ES-I3 (cell line): ENCODE data around the gene HAGHL.

Experiments
- H3K36me3 ChIP-seq: 2 replicates; pipeline ENCODE4 v1.6.1; 2013; ENCODE audit warnings: mild to moderate bottlenecking, low read length, control low read depth, moderate library complexity; ENCODE audit not compliant: insufficient read depth
- H3K4me1 ChIP-seq: 2 replicates; pipeline ENCODE4 v1.6.1; 2013; ENCODE audit warnings: mild to moderate bottlenecking, control low read depth, low read length; ENCODE audit not compliant: insufficient read depth
- H3K9ac ChIP-seq: 2 replicates; pipeline ENCODE4 v1.6.1; 2013; ENCODE audit warnings: low read depth, mild to moderate bottlenecking, low read length, moderate library complexity
- H3K9me3 ChIP-seq: 2 replicates; pipeline ENCODE4 v1.6.1; 2013; ENCODE audit warnings: mild to moderate bottlenecking, low read length, moderate library complexity; ENCODE audit not compliant: control insufficient read depth, insufficient read depth

HAGHL gene

GRCh38 chr16:728131-728889, 1.4 kb downstream of the HAGHL start:
- H3K4me1 ChIP-seq, result no peaks in the 10 kb centered on the region; the same call in 1 of the 2 replicates

GRCh38 chr16:728890-729744, 2.2 kb downstream of the HAGHL start:
- Histone ChIP-seq H3K4me1 (no peaks in the 10 kb centered on the region; the same call in 1 of the 2 replicates), H3K36me3 (no peaks in the 10 kb centered on the region), H3K9me3 (no peaks in the 10 kb centered on the region), H3K9ac (peak overlapping the region; percentile 77; the same call in 1 of the 2 replicates)

More at GRCh38 chr16:728131-728889, 1.4 kb downstream of the HAGHL start:
- H3K9me3 ChIP-seq, result no peaks in the 10 kb centered on the region
- no peaks in the 10 kb centered on the region for H3K36me3 ChIP-seq
- H3K9ac ChIP-seq, result peak overlapping the region; percentile 77

GRCh38 chr16:729768-730665, 3.1 kb downstream of the HAGHL start:
- Histone ChIP-seq H3K9ac (no peak overlapping the region), H3K4me1 (no peaks in the 10 kb centered on the region; the same call in 1 of the 2 replicates), H3K36me3 (no peaks in the 10 kb centered on the region), H3K9me3 (no peaks in the 10 kb centered on the region)

GRCh38 chr16:730666-731509, 4.0 kb downstream of the HAGHL start:
- Histone ChIP-seq H3K9me3 (no peaks in the 10 kb centered on the region), H3K4me1 (no peaks in the 10 kb centered on the region; the same call in 1 of the 2 replicates), H3K9ac (no peak overlapping the region), H3K36me3 (no peaks in the 10 kb centered on the region)

- Histone ChIP-seq H3K9me3 (no peaks in the 10 kb centered on the region), H3K36me3 (peaks cover 5% of the 10 kb centered on the region; the same call in 1 of the 2 replicates), H3K4me1 (0 out of 2 replicates have a peak, but pooled peaks cover 2% of the 10 kb centered on the region), H3K9ac (no peak overlapping the region)
These were observed 5.4 kb downstream of the HAGHL start for GRCh38 chr16:732332-732731.

GRCh38 chr16:732936-733335, 6.0 kb downstream of the HAGHL start:
- H3K9ac ChIP-seq, result no peak overlapping the region
- peaks cover 5% of the 10 kb centered on the region; the same call in 1 of the 2 replicates for H3K36me3 ChIP-seq
- no peaks in the 10 kb centered on the region for H3K9me3 ChIP-seq
- H3K4me1 ChIP-seq, result peaks cover 3% of the 10 kb centered on the region; the same call in 1 of the 2 replicates

- H3K36me3 ChIP-seq, result peaks cover 5% of the 10 kb centered on the region; the same call in 1 of the 2 replicates
- no peak overlapping the region for H3K9ac ChIP-seq
- H3K4me1 ChIP-seq, result peaks cover 3% of the 10 kb centered on the region; the same call in 1 of the 2 replicates
These were observed 6.7 kb downstream of the HAGHL start for GRCh38 chr16:733382-734207.

GRCh38 chr16:734208-734980, 7.5 kb downstream of the HAGHL start:
- Histone ChIP-seq H3K4me1 (peaks cover 3% of the 10 kb centered on the region; the same call in 1 of the 2 replicates), H3K9me3 (no peaks in the 10 kb centered on the region), H3K9ac (no peak overlapping the region), H3K36me3 (peaks cover 5% of the 10 kb centered on the region; the same call in 1 of the 2 replicates)

More at GRCh38 chr16:733382-734207, 6.7 kb downstream of the HAGHL start:
- no peaks in the 10 kb centered on the region for H3K9me3 ChIP-seq

GRCh38 chr16:734981-735881, 8.3 kb downstream of the HAGHL start:
- Histone ChIP-seq H3K36me3 (peaks cover 5% of the 10 kb centered on the region; the same call in 1 of the 2 replicates), H3K9ac (no peak overlapping the region), H3K9me3 (no peaks in the 10 kb centered on the region), H3K4me1 (peaks cover 6% of the 10 kb centered on the region; the same call in 1 of the 2 replicates)

GRCh38 chr16:735982-736453, 9.1 kb downstream of the HAGHL start:
- Histone ChIP-seq H3K36me3 (peaks cover 5% of the 10 kb centered on the region; the same call in 1 of the 2 replicates), H3K9ac (no peak overlapping the region), H3K9me3 (no peaks in the 10 kb centered on the region), H3K4me1 (peaks cover 6% of the 10 kb centered on the region; the same call in 1 of the 2 replicates)

- Histone ChIP-seq H3K4me1 (peaks cover 6% of the 10 kb centered on the region; the same call in 1 of the 2 replicates), H3K36me3 (peaks cover 5% of the 10 kb centered on the region; the same call in 1 of the 2 replicates), H3K9ac (no peak overlapping the region), H3K9me3 (no peaks in the 10 kb centered on the region)
These were observed 10.1 kb downstream of the HAGHL start for GRCh38 chr16:736936-737481.
